Fibroblast of pulmonary artery (primary cell): ENCODE measurements around the gene IL1RAPL2.

ENCODE experiments used
- DNase-seq: peaks from one replicate; pipeline ENCODE4 v3.0.0-alpha.2; 2010; ENCODE audit warnings: low read depth
- H3K4me3 ChIP-seq: replicated peaks from 2 replicates; pipeline ENCODE4 v1.5.1; 2011; ENCODE audit warnings: low read depth, mild to moderate bottlenecking, control low read depth, low read length, moderate library complexity
- CTCF ChIP-seq: IDR thresholded peaks from 2 replicates; pipeline ENCODE4 v1.5.1; 2011; ENCODE audit warnings: mild to moderate bottlenecking, control low read depth, low read length, inconsistent platforms; ENCODE audit errors: missing control alignments

Gene IL1RAPL2

GRCh38 chrX:104929324-104929723 lies 363.3 kb downstream of the IL1RAPL2 start:
- no peak overlapping the region for H3K4me3 ChIP-seq
- DNase-seq: no peak
- no peak for TF ChIP-seq CTCF

GRCh38 chrX:104935581-104935980 lies 369.6 kb downstream of the IL1RAPL2 start:
- DNase-seq: no peak
- no peak overlapping the region for H3K4me3 ChIP-seq
- no peak for TF ChIP-seq CTCF

GRCh38 chrX:104953251-104953650 lies 387.3 kb downstream of the IL1RAPL2 start:
- no peak for DNase-seq
- TF ChIP-seq CTCF: no peak

GRCh38 chrX:104961926-104962325 lies 395.9 kb downstream of the IL1RAPL2 start:
- no peak for TF ChIP-seq CTCF
- no peak overlapping the region for H3K4me3 ChIP-seq
- no peak for DNase-seq

More at GRCh38 chrX:104953251-104953650, 387.3 kb downstream of the IL1RAPL2 start:
- H3K4me3 ChIP-seq: no peak overlapping the region

GRCh38 chrX:104968241-104968640 lies 402.2 kb downstream of the IL1RAPL2 start:
- no peak for DNase-seq
- H3K4me3 ChIP-seq: no peak overlapping the region
- TF ChIP-seq CTCF: no peak

GRCh38 chrX:104972737-104973136 lies 406.7 kb downstream of the IL1RAPL2 start:
- DNase-seq: no peak
- H3K4me3 ChIP-seq: no peak overlapping the region
- TF ChIP-seq CTCF: no peak

- no peak overlapping the region for H3K4me3 ChIP-seq
- DNase-seq: peak; percentile 0
- no peak for TF ChIP-seq CTCF
These were observed 421.1 kb downstream of the IL1RAPL2 start for GRCh38 chrX:104987063-104987462.
